ENCODE results near the gene SAMD13.

DNA sequence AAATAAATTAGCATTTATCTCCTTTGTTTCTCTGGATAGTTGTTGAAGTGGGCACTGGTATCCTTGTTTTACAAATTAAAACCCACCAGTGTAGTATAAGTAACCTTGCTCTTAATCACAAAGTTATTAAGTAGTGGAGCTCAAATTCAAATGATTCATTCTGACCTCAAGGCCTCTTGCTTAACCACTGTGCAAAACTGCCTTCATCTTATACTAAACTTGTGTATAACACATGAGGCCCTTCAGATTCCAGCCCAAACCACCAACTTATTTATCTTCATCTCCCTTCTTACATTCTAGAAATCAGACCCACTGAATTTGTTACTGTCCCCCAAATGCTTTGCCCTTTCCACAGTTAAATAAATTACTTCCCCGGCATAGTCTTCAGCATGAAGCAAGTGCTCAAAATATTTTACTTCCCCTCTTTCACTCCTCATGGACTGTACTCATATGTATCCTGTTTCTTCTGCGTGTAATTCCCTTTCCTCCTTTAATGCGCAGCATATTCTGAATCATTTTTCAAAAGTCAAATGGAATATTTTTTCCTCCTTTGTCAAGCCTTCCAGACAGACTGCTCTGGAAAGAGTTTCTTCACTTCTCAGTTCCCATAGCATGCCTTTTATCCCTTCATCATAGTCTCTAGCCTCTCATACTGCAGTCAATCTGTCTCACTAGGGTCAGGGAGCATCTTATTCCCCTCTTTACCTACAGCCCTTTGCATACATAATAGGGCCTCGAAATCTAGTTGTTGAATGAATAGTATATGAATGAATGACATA is 77.8 kb downstream of the SAMD13 start:
- no peak for TF ChIP-seq CREB1 (IDR thresholded peaks at IDR 0.05; ENCODE audit: low read depth)
- TF ChIP-seq, protein P1, sequence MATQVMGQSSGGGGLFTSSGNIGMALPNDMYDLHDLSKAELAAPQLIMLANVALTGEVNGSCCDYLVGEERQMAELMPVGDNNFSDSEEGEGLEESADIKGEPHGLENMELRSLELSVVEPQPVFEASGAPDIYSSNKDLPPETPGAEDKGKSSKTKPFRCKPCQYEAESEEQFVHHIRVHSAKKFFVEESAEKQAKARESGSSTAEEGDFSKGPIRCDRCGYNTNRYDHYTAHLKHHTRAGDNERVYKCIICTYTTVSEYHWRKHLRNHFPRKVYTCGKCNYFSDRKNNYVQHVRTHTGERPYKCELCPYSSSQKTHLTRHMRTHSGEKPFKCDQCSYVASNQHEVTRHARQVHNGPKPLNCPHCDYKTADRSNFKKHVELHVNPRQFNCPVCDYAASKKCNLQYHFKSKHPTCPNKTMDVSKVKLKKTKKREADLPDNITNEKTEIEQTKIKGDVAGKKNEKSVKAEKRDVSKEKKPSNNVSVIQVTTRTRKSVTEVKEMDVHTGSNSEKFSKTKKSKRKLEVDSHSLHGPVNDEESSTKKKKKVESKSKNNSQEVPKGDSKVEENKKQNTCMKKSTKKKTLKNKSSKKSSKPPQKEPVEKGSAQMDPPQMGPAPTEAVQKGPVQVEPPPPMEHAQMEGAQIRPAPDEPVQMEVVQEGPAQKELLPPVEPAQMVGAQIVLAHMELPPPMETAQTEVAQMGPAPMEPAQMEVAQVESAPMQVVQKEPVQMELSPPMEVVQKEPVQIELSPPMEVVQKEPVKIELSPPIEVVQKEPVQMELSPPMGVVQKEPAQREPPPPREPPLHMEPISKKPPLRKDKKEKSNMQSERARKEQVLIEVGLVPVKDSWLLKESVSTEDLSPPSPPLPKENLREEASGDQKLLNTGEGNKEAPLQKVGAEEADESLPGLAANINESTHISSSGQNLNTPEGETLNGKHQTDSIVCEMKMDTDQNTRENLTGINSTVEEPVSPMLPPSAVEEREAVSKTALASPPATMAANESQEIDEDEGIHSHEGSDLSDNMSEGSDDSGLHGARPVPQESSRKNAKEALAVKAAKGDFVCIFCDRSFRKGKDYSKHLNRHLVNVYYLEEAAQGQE (IDR thresholded peaks at IDR 0.05; ENCODE audit: low read depth): no peak
- TF ChIP-seq, protein P2, sequence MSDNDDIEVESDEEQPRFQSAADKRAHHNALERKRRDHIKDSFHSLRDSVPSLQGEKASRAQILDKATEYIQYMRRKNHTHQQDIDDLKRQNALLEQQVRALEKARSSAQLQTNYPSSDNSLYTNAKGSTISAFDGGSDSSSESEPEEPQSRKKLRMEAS (IDR thresholded peaks at IDR 0.05): no peak
- TF ChIP-seq EP300 (IDR thresholded peaks at IDR 0.05; ENCODE audit: borderline replicate concordance): no peak
- no peak for TF ChIP-seq FOXM1 (IDR thresholded peaks at IDR 0.05; ENCODE audit: borderline replicate concordance, low read depth)
- no peak for TF ChIP-seq TAF1 (IDR thresholded peaks at IDR 0.05; ENCODE audit: low read depth)
- TF ChIP-seq CEBPB (IDR thresholded peaks at IDR 0.05): no peak
- no peak for TF ChIP-seq EGR1 (IDR thresholded peaks at IDR 0.05)
- TF ChIP-seq, protein P3, sequence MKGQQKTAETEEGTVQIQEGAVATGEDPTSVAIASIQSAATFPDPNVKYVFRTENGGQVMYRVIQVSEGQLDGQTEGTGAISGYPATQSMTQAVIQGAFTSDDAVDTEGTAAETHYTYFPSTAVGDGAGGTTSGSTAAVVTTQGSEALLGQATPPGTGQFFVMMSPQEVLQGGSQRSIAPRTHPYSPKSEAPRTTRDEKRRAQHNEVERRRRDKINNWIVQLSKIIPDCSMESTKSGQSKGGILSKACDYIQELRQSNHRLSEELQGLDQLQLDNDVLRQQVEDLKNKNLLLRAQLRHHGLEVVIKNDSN (IDR thresholded peaks at IDR 0.05): no peak

Measured in Ishikawa (cell line).